ENCODE data around the gene ALX4. TPM values are rescaled to one million over a fixed set of nuclear protein-coding genes. Genes with fewer than 3 reads are reported as not detected.

The ALX4 gene
- total RNA-seq, 1 experiment from 2014 or later = not detected

DNA sequence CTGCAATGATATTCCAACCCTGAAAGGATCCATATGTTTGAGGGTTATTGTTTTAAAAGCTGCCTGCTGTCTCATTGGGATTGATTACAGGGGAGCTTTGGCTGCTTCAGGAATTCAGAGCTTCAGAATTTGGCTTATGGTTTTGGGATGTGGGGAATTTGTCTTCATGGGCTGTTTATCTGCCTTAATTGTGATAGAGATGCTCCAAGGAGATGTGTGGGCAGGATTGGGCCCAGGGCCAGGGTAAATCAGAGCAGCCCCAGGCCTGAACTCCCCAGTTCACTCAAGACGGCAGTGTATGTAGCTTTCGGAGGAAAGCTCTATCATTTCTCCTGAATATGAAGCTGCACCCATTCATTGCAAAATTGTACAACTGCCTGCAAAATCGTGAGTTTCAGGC, 88.5 kb downstream of the ALX4 start:
- Mint-ChIP-seq H3K27ac (ENCODE audit: low read depth, unreplicated experiment) (no peak overlapping the region), H3K9me3 (ENCODE audit: unreplicated experiment) (no peaks in the 10 kb centered on the region), H3K36me3 (ENCODE audit: insufficient read depth, unreplicated experiment) (peaks cover 7% of the 10 kb centered on the region), H3K4me1 (ENCODE audit: insufficient read depth, unreplicated experiment) (peaks cover 8% of the 10 kb centered on the region), H3K27me3 (ENCODE audit: insufficient read depth, unreplicated experiment) (no peaks in the 10 kb centered on the region), H3K4me3 (ENCODE audit: unreplicated experiment) (no peak overlapping the region)
- intact Hi-C loops (cut with micrococcal nuclease) = no loop called here
- ChIA-PET CTCF (interaction anchor here (0.8 kb wide), 1 partner anchor 67 kb away, joined by 3 read pairs; no protein-coding TSS in a partner anchor), POLR2A (no interaction called here)
- no peak for DNase-seq (ENCODE audit: unreplicated experiment)
- no TSS peak for BruUV-seq (replicated peaks)
- TF ChIP-seq, protein P1, sequence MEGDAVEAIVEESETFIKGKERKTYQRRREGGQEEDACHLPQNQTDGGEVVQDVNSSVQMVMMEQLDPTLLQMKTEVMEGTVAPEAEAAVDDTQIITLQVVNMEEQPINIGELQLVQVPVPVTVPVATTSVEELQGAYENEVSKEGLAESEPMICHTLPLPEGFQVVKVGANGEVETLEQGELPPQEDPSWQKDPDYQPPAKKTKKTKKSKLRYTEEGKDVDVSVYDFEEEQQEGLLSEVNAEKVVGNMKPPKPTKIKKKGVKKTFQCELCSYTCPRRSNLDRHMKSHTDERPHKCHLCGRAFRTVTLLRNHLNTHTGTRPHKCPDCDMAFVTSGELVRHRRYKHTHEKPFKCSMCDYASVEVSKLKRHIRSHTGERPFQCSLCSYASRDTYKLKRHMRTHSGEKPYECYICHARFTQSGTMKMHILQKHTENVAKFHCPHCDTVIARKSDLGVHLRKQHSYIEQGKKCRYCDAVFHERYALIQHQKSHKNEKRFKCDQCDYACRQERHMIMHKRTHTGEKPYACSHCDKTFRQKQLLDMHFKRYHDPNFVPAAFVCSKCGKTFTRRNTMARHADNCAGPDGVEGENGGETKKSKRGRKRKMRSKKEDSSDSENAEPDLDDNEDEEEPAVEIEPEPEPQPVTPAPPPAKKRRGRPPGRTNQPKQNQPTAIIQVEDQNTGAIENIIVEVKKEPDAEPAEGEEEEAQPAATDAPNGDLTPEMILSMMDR (IDR thresholded peaks at IDR 0.05; ENCODE audit: unreplicated experiment) = no peak

DNA sequence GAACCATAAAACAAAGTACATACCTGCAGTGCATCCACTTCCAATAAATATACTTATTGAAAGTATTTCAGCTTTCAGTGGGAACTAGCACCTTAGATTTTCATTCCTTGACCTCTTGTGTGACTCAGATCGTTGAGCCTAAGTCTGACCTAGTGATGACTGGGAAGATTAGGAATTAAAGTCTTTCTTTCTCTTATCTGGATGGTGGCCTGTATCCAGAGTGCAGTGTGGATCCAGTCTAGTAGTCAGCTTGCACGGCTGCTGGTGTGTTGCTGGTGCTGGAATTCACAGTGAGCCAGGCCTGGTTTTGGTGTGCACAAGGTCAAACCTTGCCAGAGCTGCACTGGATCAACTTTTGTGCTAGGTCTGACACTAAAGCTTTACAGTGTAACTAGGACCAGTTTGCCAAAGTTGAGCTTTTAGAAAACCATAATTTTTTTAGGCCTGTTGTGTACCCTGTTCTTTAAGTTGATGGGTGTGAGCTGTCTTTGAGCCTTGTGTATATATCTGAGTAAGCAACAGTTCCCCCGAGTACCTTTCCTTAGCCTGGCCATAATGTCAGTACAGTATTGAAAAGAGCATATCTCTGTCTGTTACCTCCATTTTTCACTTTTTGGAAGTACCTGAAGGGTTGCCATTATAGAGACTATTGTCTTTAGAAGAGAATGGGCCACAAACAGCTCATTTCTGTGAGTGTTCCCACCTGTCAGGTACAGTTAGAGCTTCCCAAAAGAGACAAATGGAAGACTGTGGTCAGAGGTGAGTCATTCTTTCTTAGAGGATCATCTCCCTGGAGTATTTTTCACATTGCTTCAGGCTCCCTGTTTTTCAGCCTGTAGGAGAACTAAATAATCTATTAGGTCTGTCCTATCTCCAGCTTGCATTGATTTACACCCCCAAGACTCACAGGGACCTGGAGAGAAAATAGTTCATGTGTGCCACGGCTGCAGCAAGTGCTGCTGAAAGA, 89.8 kb downstream of the ALX4 start:
- peaks cover 7% of the 10 kb centered on the region for H3K36me3 Mint-ChIP-seq (ENCODE audit: insufficient read depth, unreplicated experiment)
- intact Hi-C loops (cut with micrococcal nuclease) = no loop called here
- H3K4me3 Mint-ChIP-seq (ENCODE audit: unreplicated experiment) = no peak overlapping the region
- H3K4me1 Mint-ChIP-seq (ENCODE audit: insufficient read depth, unreplicated experiment) = peaks cover 8% of the 10 kb centered on the region
- ChIA-PET POLR2A (interaction anchor here (0.6 to 1.1 kb wide), 3 partner anchors 16 to 33 kb away, joined by 3 read pairs; no protein-coding TSS in a partner anchor), CTCF (interaction anchor here (0.5 to 1.3 kb wide), 3 partner anchors 49 to 126 kb away, joined by 3 to 6 read pairs (median 3); no protein-coding TSS in a partner anchor)
- TF ChIP-seq, protein P1 (IDR thresholded peaks at IDR 0.05; ENCODE audit: unreplicated experiment) = no peak
- H3K27ac Mint-ChIP-seq (ENCODE audit: low read depth, unreplicated experiment) = no peak overlapping the region
- peak; percentile 6 for DNase-seq (ENCODE audit: unreplicated experiment)
- BruUV-seq (replicated peaks) = no TSS peak
- no peaks in the 10 kb centered on the region for H3K27me3 Mint-ChIP-seq (ENCODE audit: insufficient read depth, unreplicated experiment)
- H3K9me3 Mint-ChIP-seq (ENCODE audit: unreplicated experiment) = no peaks in the 10 kb centered on the region

DNA sequence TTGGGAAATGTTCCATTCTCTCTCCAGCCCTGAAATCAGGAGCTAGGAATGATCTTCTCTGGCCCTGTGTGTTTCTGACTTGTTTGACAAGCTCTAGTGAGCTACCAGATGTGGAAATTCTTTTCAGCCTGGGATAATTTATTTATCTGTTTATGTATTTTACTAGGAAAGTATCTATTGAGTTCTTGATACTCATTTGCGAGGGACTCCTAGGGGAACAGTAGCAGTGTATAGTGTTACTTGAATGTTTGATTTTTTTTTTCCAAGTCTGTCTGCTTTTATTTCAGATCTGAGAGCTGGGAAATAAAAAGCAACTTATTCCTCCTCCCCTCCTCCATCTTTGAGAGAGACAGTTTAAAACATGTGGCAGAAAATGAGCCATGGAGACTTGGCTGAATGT, 92.5 kb downstream of the ALX4 start:
- Mint-ChIP-seq H3K27ac (ENCODE audit: low read depth, unreplicated experiment) (no peak overlapping the region), H3K4me3 (ENCODE audit: unreplicated experiment) (no peak overlapping the region), H3K36me3 (ENCODE audit: insufficient read depth, unreplicated experiment) (peaks cover 7% of the 10 kb centered on the region), H3K27me3 (ENCODE audit: insufficient read depth, unreplicated experiment) (no peaks in the 10 kb centered on the region), H3K4me1 (ENCODE audit: insufficient read depth, unreplicated experiment) (peaks cover 8% of the 10 kb centered on the region), H3K9me3 (ENCODE audit: unreplicated experiment) (no peaks in the 10 kb centered on the region)
- no TSS peak for BruUV-seq (replicated peaks)
- ChIA-PET CTCF (interaction anchor here (1.2 kb wide), 1 partner anchor 9 kb away, joined by 3 read pairs; no protein-coding TSS in a partner anchor), POLR2A (no interaction called here)
- TF ChIP-seq, protein P1 (IDR thresholded peaks at IDR 0.05; ENCODE audit: unreplicated experiment) = no peak
- intact Hi-C loops (cut with micrococcal nuclease) = no loop called here
- no peak for DNase-seq (ENCODE audit: unreplicated experiment)

DNA sequence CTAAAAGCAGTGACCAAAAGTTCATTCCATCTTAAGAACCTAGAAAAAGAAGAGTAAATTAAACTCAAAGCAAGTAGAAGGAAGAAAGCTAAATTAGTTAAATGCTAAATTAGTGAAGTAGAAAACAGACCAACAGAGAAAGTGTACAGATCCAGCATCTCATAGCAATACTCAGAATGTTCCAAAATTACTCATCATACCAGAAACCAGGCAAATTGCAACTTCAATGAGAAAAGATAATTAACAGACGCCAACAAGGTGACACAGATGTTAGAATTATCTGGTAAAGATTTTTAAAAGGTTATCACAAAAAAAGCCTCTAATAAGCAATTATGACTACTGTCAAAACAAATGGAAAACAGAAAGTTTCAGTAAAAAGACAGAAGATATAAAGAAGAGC, 96.8 kb downstream of the ALX4 start:
- H3K9me3 Mint-ChIP-seq (ENCODE audit: unreplicated experiment) = no peaks in the 10 kb centered on the region
- no peak for DNase-seq (ENCODE audit: unreplicated experiment)

More for the DNA sequence above, 96.8 kb downstream of the ALX4 start:
- H3K4me1 Mint-ChIP-seq (ENCODE audit: insufficient read depth, unreplicated experiment) = no peaks in the 10 kb centered on the region
- no peaks in the 10 kb centered on the region for H3K27me3 Mint-ChIP-seq (ENCODE audit: insufficient read depth, unreplicated experiment)
- intact Hi-C loops (cut with micrococcal nuclease) = no loop called here
- H3K4me3 Mint-ChIP-seq (ENCODE audit: unreplicated experiment) = no peak overlapping the region
- TF ChIP-seq, protein P1 (IDR thresholded peaks at IDR 0.05; ENCODE audit: unreplicated experiment) = no peak
- no peak overlapping the region for H3K27ac Mint-ChIP-seq (ENCODE audit: low read depth, unreplicated experiment)
- H3K36me3 Mint-ChIP-seq (ENCODE audit: insufficient read depth, unreplicated experiment) = peaks cover 6% of the 10 kb centered on the region
- ChIA-PET POLR2A (interaction anchor here (1.2 kb wide), 1 partner anchor 14 kb away, joined by 4 read pairs; no protein-coding TSS in a partner anchor), CTCF (interaction anchor here (0.6 kb wide), 3 partner anchors 14 to 559 kb away, joined by 3 read pairs; no protein-coding TSS in a partner anchor)
- BruUV-seq (replicated peaks) = no TSS peak

Measured in MCF 10A (cell line).